T-helper 1 cell treated with Interleukin-12 subunit alpha and Interleukin-12 subunit beta and Interleukin-4 antibody, amounts not matched to agents 30 ng/mL and 1 ng/mL, for 36 hours (primary cell): ENCODE results near the gene RASL10A. TPM values are rescaled to one million over a fixed set of nuclear protein-coding genes. Genes with fewer than 3 reads are reported as not detected.

Experiments used
- intact Hi-C: fragments of 100-400 bp; cut with micrococcal nuclease; formaldehyde crosslinking; loops from one replicate; pipeline ENCODE4 v1.15.1; 2024
- total RNA-seq: library from RNA; stranded (reverse); gene quantifications from 2 replicates; pipeline ENCODE4 v1.2.3, GENCODE V29; 2022

Gene RASL10A
- total RNA-seq, 1 donor from 2014 or later: 0.49 TPM

GRCh38 chr22:29323641-29324040 is 8.1 kb upstream of the RASL10A start:
- intact Hi-C loops: no loop called here

GRCh38 chr22:29320546-29320945 is 5.0 kb upstream of the RASL10A start:
- intact Hi-C loops: no loop called here

- intact Hi-C loops: no loop called here
Observed at GRCh38 chr22:29319072-29319471, 3.6 kb upstream of the RASL10A start.

GRCh38 chr22:29317827-29318454 is 2.4 kb upstream of the RASL10A start:
- intact Hi-C loops: no loop called here

GRCh38 chr22:29316141-29316828 is 788 bp upstream of the RASL10A start:
- intact Hi-C loops: no loop called here

- intact Hi-C loops: no loop called here
Observed at GRCh38 chr22:29314537-29315285, 786 bp downstream of the RASL10A start.

GRCh38 chr22:29313576-29314466 is 1.7 kb downstream of the RASL10A start:
- intact Hi-C loops: no loop called here

- intact Hi-C loops: no loop called here
Observed at GRCh38 chr22:29313126-29313575, 2.3 kb downstream of the RASL10A start.

GRCh38 chr22:29312218-29313125 is 3.0 kb downstream of the RASL10A start:
- intact Hi-C loops: no loop called here

GRCh38 chr22:29311464-29312217 is 3.9 kb downstream of the RASL10A start:
- intact Hi-C loops: no loop called here

GRCh38 chr22:29310863-29311339 is 4.6 kb downstream of the RASL10A start:
- intact Hi-C loops: no loop called here

- intact Hi-C loops: no loop called here
Observed at GRCh38 chr22:29310065-29310862, 5.2 kb downstream of the RASL10A start.

GRCh38 chr22:29309332-29310064 is 6.0 kb downstream of the RASL10A start:
- intact Hi-C loops: loop anchor here (5.0 kb wide), 1 partner anchor 78 kb away; the partner anchor contains the start of gene AP1B1

- intact Hi-C loops: loop anchor here (5.0 kb wide), 1 partner anchor 78 kb away; the partner anchor contains the start of gene AP1B1
Observed at GRCh38 chr22:29308791-29309262, 6.7 kb downstream of the RASL10A start.

- intact Hi-C loops: loop anchor here (5.0 kb wide), 1 partner anchor 79 kb away; the partner anchor contains the start of gene AP1B1
Observed at GRCh38 chr22:29308148-29308790, 7.2 kb downstream of the RASL10A start.

GRCh38 chr22:29307596-29308147 is 7.8 kb downstream of the RASL10A start:
- intact Hi-C loops: loop anchor here (2.0 to 5.0 kb wide), 2 partner anchors 39 to 80 kb away; partner anchors contain the start of genes AP1B1 and EWSR1
